GM06990 (cell line): ENCODE data around the gene HIVEP3.

Experiments
- DNase-seq: peaks from one replicate; pipeline ENCODE4 v3.0.0-alpha.2; 2011; ENCODE audit not compliant: insufficient read length; ENCODE audit errors: extremely low read depth
- H3K27me3 ChIP-seq: replicated peaks from 2 replicates; pipeline ENCODE4 v1.6.0; 2011; ENCODE audit warnings: low read length; ENCODE audit not compliant: control insufficient read depth, insufficient read depth
- H3K36me3 ChIP-seq: 2 replicates; pipeline ENCODE4 v1.5.1; 2011; ENCODE audit warnings: low read length; ENCODE audit not compliant: control insufficient read depth, insufficient read depth
- H3K4me3 ChIP-seq: replicated peaks from 2 replicates; pipeline ENCODE4 v1.5.1; 2011; ENCODE audit warnings: low read depth, mild to moderate bottlenecking, control low read depth, low read length
- TF ChIP-seq, protein P1 (sequence below): IDR thresholded peaks from 2 replicates; pipeline ENCODE4 v1.5.1; 2011; ENCODE audit warnings: low read length, control low read depth, mild to moderate bottlenecking, inconsistent platforms; ENCODE audit not compliant: insufficient read depth, poor library complexity, severe bottlenecking

HIVEP3 gene

GRCh38 chr1:41631154-41631553, 287.6 kb downstream of the HIVEP3 start:
- no peak overlapping the region for H3K4me3 ChIP-seq
- no peaks in the 10 kb centered on the region for H3K27me3 ChIP-seq
- no peak for DNase-seq
- no peaks in the 10 kb centered on the region; the same call in 1 of the 2 replicates for H3K36me3 ChIP-seq
- TF ChIP-seq, protein P1, sequence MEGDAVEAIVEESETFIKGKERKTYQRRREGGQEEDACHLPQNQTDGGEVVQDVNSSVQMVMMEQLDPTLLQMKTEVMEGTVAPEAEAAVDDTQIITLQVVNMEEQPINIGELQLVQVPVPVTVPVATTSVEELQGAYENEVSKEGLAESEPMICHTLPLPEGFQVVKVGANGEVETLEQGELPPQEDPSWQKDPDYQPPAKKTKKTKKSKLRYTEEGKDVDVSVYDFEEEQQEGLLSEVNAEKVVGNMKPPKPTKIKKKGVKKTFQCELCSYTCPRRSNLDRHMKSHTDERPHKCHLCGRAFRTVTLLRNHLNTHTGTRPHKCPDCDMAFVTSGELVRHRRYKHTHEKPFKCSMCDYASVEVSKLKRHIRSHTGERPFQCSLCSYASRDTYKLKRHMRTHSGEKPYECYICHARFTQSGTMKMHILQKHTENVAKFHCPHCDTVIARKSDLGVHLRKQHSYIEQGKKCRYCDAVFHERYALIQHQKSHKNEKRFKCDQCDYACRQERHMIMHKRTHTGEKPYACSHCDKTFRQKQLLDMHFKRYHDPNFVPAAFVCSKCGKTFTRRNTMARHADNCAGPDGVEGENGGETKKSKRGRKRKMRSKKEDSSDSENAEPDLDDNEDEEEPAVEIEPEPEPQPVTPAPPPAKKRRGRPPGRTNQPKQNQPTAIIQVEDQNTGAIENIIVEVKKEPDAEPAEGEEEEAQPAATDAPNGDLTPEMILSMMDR = no peak

DNA sequence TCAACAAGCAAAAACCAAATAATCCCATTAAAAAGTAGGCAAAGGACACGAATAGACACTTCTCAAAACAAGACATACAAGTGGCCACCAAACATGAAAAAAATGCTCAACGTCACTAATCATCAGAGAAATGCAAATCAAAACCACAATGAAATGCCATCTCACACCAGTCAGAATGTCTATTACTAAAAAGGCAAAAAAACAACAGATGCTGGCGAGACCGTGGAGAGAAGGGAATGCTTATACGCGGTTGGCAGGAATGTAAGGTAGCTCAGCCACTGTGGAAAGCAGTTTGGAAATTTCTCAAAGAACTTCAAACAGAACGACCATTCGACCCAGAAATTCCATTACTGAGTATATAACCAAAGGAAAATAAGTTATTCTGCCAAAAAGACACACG, 289.2 kb downstream of the HIVEP3 start:
- TF ChIP-seq, protein P1 = no peak
- Histone ChIP-seq H3K4me3 (no peak overlapping the region), H3K36me3 (no peaks in the 10 kb centered on the region; the same call in 1 of the 2 replicates), H3K27me3 (no peaks in the 10 kb centered on the region)
- no peak for DNase-seq

DNA sequence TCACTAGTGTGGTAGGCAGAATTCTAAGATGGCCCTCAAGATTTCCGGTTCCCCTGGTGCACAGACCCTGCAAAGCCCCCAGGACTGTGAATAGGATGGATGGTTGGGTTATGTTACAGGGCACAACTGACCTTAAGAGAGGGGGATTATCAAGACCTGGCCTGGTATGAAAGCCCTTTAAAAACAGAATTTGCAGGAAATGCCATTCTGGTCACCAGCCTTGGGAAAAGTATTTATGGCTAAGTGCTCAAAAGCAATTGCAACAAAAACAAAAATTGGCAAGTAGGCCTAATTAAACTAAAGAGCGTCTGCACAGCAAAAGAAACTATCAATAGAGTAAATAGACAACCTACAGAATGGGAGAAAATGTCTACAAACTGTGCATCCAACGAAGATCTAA, 289.6 kb downstream of the HIVEP3 start:
- no peak for DNase-seq
- Histone ChIP-seq H3K27me3 (no peaks in the 10 kb centered on the region), H3K4me3 (no peak overlapping the region), H3K36me3 (no peaks in the 10 kb centered on the region; the same call in 1 of the 2 replicates)
- TF ChIP-seq, protein P1 = no peak

GRCh38 chr1:41627491-41628280, 291.0 kb downstream of the HIVEP3 start:
- no peak for DNase-seq
- TF ChIP-seq, protein P1 = no peak
- H3K36me3 ChIP-seq = no peaks in the 10 kb centered on the region; the same call in 1 of the 2 replicates
- H3K27me3 ChIP-seq = no peaks in the 10 kb centered on the region
- H3K4me3 ChIP-seq = no peak overlapping the region

GRCh38 chr1:41626616-41627375, 291.9 kb downstream of the HIVEP3 start:
- no peak overlapping the region for H3K4me3 ChIP-seq
- TF ChIP-seq, protein P1 = no peak
- H3K36me3 ChIP-seq = no peaks in the 10 kb centered on the region; the same call in 1 of the 2 replicates
- no peaks in the 10 kb centered on the region for H3K27me3 ChIP-seq
- no peak for DNase-seq
